B cell (primary cell): Measurements from ENCODE around the gene FRMD3. TPM values are rescaled to one million over a fixed set of nuclear protein-coding genes. Genes with fewer than 3 reads are reported as not detected.

ENCODE experiments used
- ATAC-seq: fragments of 200-7000 bp; cut with Tn5 transposase; one replicate; pipeline ENCODE4 v1.10.0; 2021; ENCODE audit warnings: low read depth, mild to moderate bottlenecking, moderate number of reproducible peaks, moderate library complexity
- CTCF ChIA-PET: fragments of 350-600 bp; sonication (Branson Sonifier 250); formaldehyde crosslinking; loops from one replicate; lab custom pipeline; 2021; ENCODE audit warnings: antibody characterized with exemption, inconsistent platforms; lab: Charles Lee
- POLR2A ChIA-PET: fragments of 350-600 bp; sonication (Branson Sonifier 250); formaldehyde crosslinking; loops from one replicate; lab custom pipeline; 2021; ENCODE audit warnings: antibody characterized with exemption; lab: Charles Lee
- DNase-seq: peaks from one replicate; pipeline ENCODE4 v3.0.0; 2013
- H2AFZ ChIP-seq: 2 replicates; pipeline ENCODE4 v1.6.1; 2012; ENCODE audit warnings: mild to moderate bottlenecking, low read depth, low read length; ENCODE audit not compliant: insufficient read depth, poor library complexity, severe bottlenecking
- H3K27ac ChIP-seq, 2 donors: 1 replicate in 1 of 2; 2 replicates in 1 of 2; pipeline ENCODE4 v1.5.1; 2012 to 2013; ENCODE audit warnings: low read length in 2 of 2, mild to moderate bottlenecking in 2 of 2, moderate library complexity in 1 of 2
- H3K27me3 ChIP-seq, 4 experiments: fragments of 200-600 bp in 1 of 4; sonication (generic) in 1 of 4; replicated peaks in 1 of 4; 1 replicate in 2 of 4; 2 replicates in 2 of 4; pipeline versions ENCODE4 v1.6.1 to v1.7.0; 2013 to 2016; ENCODE audit warnings: low read length in 3 of 4, mild to moderate bottlenecking in 2 of 4, mixed read lengths in 1 of 4, moderate library complexity in 1 of 4; ENCODE audit not compliant: insufficient read depth in 4 of 4, control insufficient read depth in 3 of 4; ENCODE audit errors: control extremely low read depth in 1 of 4
- H3K36me3 ChIP-seq, 2 experiments: replicated peaks in 1 of 2; 1 replicate in 1 of 2; 2 replicates in 1 of 2; pipeline versions ENCODE4 v1.6.1 to v1.7.1; 2013; ENCODE audit warnings: low read length in 1 of 2; ENCODE audit not compliant: insufficient read depth in 2 of 2, control insufficient read depth in 1 of 2; ENCODE audit errors: control extremely low read depth in 1 of 2, extremely low read depth in 1 of 2
- H3K4me1 ChIP-seq, 2 donors: fragments of 200-600 bp in 1 of 2; sonication (generic) in 1 of 2; 1 replicate in 1 of 2; 2 replicates in 1 of 2; pipeline versions ENCODE4 v1.5.1 to v1.6.1; 2013 to 2017; ENCODE audit warnings: low read length in 2 of 2; ENCODE audit not compliant: control insufficient read depth in 2 of 2, insufficient read depth in 2 of 2
- H3K4me2 ChIP-seq: replicated peaks from 2 replicates; pipeline ENCODE3; 2012; ENCODE audit warnings: mild to moderate bottlenecking, low read depth, low read length; ENCODE audit not compliant: poor library complexity, severe bottlenecking
- H3K4me3 ChIP-seq, 5 experiments: fragments of 200-600 bp in 1 of 5; sonication (generic) in 1 of 5; 1 replicate in 3 of 5; 2 replicates in 2 of 5; pipeline versions ENCODE4 v1.5.1 to v1.7.0; 2011 to 2016; ENCODE audit warnings: low read length in 4 of 5, mild to moderate bottlenecking in 4 of 5, low read depth in 2 of 5, control low read depth in 1 of 5, moderate library complexity in 1 of 5; ENCODE audit not compliant: insufficient read depth in 1 of 5; ENCODE audit errors: control extremely low read depth in 1 of 5, extremely low read depth in 1 of 5
- H3K79me2 ChIP-seq: fragments of 200-600 bp; sonication (generic); one replicate; pipeline ENCODE4 v1.6.0; 2016; ENCODE audit warnings: low read length; ENCODE audit not compliant: control insufficient read depth, insufficient read depth
- H3K9ac ChIP-seq: fragments of 200-600 bp; sonication (generic); 2 replicates; pipeline ENCODE4 v1.6.1; 2017; ENCODE audit warnings: mild to moderate bottlenecking, low read length, moderate library complexity
- H3K9me3 ChIP-seq, 3 donors: one replicate each; pipeline versions ENCODE4 v1.6.1 to v1.7.1; 2013; ENCODE audit warnings: low read length in 2 of 3; ENCODE audit not compliant: control insufficient read depth in 2 of 3, insufficient read depth in 1 of 3; ENCODE audit errors: control extremely low read depth in 1 of 3
- H4K20me1 ChIP-seq: 2 replicates; pipeline ENCODE4 v1.6.0; 2012; ENCODE audit warnings: mild to moderate bottlenecking, low read length; ENCODE audit not compliant: insufficient read depth, control insufficient read depth, poor library complexity, severe bottlenecking
- H3K27ac Mint-ChIP-seq: one replicate; pipeline ENCODE4 v1.8.0; 2021; ENCODE audit warnings: mixed read lengths
- H3K27me3 Mint-ChIP-seq: one replicate; pipeline ENCODE4 v1.8.0; 2021; ENCODE audit warnings: mixed read lengths
- H3K4me1 Mint-ChIP-seq: one replicate; pipeline ENCODE4 v1.8.0; 2021; ENCODE audit warnings: mixed read lengths
- H3K4me3 Mint-ChIP-seq: one replicate; pipeline ENCODE4 v1.8.0; 2021; ENCODE audit warnings: mixed read lengths
- H3K9me3 Mint-ChIP-seq: one replicate; pipeline ENCODE4 v1.8.0; 2022; ENCODE audit warnings: mixed read lengths; ENCODE audit not compliant: insufficient read depth
- EZH2 ChIP-seq: IDR thresholded peaks from 2 replicates; pipeline ENCODE4 v1.6.1; 2012; ENCODE audit warnings: borderline replicate concordance, low read depth, mild to moderate bottlenecking, moderate library complexity, low read length; ENCODE audit not compliant: insufficient read depth, poor library complexity, severe bottlenecking
- WGBS: methylation state at CpG from one replicate; pipeline ENCODE4 v1.1.5; 2013; ENCODE audit warnings: missing lambda C conversion rate; ENCODE audit not compliant: insufficient coverage; 5-methylcytosine and 5-hydroxymethylcytosine counted together
- intact Hi-C: fragments of 100-400 bp; cut with micrococcal nuclease; formaldehyde crosslinking; loops from one replicate; pipeline ENCODE4 v1.10.0; 2022
- polyA plus RNA-seq: library from polyadenylated mRNA; depleted of rRNA; stranded (reverse); fragments of >200 nt; gene quantifications from 2 replicates; pipeline ENCODE4 v1.2.3, GENCODE V29; 2012
- total RNA-seq, 2 donors: library from RNA; stranded (reverse); fragments of 120-200 nt in 1 of 2; gene quantifications; 1 replicate in 1 of 2; 2 replicates in 1 of 2; pipeline versions ENCODE4 v1.2.3 to v1.2.4, GENCODE V29; 2013 to 2022
- TF ChIP-seq, protein P1 (sequence below): fragments of 200-600 bp; IDR thresholded peaks from one replicate; pipeline ENCODE4 v1.8.0; 2022; ENCODE audit warnings: antibody characterized with exemption, mild to moderate bottlenecking

FRMD3 gene
- total and polyA plus RNA-seq, 2 donors (not counting 1 experiment from before 2014, with no cell fraction given) = 0.37 to 0.49 TPM

DNA sequence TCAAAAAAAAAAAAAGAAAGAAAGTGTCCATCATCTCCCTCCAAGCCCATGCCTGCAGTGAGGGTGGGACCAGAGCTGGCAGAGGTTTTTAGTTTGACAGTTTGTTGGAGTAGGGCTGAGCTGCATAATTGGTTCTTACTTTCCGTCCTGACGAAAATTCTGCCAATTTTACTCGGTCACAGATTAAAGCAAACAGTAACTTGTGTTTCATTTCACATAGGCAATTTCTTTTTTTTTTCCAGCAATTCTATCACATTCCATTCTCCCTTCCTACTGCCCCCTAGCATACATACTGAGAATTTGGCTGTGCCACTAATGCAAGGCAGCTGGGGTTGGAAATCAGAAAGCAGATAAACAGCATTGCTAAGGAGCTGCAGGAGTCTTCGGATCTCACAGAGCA lies 132.4 kb downstream of the FRMD3 start:
- Histone ChIP-seq H3K36me3 (no peaks in the 10 kb centered on the region), H3K27ac (no peak overlapping the region), H2AFZ (no peak overlapping the region), H3K9me3 (no peaks in the 10 kb centered on the region), H3K79me2 (no peaks in the 10 kb centered on the region), H3K27me3 (no peaks in the 10 kb centered on the region), H4K20me1 (no peaks in the 10 kb centered on the region), H3K4me1 (no peaks in the 10 kb centered on the region), H3K4me2 (no peak overlapping the region), H3K4me3 (no peak overlapping the region), H3K9ac (no peak overlapping the region)
- ATAC-seq (no peak), DNase-seq (no peak)
- Mint-ChIP-seq H3K4me3 (no peak overlapping the region), H3K27me3 (peaks cover 7% of the 10 kb centered on the region), H3K9me3 (peaks cover 2% of the 10 kb centered on the region), H3K27ac (no peak overlapping the region), H3K4me1 (no peaks in the 10 kb centered on the region)
- CTCF ChIA-PET = interaction anchor here (0.7 kb wide), 1 partner anchor 1082 kb away, joined by 3 read pairs; no protein-coding TSS in a partner anchor
- POLR2A ChIA-PET = no interaction called here
- WGBS = 100% methylated on average over 1 of the region's 4 CpGs
- intact Hi-C loops = no loop called here
- TF ChIP-seq, protein P1, sequence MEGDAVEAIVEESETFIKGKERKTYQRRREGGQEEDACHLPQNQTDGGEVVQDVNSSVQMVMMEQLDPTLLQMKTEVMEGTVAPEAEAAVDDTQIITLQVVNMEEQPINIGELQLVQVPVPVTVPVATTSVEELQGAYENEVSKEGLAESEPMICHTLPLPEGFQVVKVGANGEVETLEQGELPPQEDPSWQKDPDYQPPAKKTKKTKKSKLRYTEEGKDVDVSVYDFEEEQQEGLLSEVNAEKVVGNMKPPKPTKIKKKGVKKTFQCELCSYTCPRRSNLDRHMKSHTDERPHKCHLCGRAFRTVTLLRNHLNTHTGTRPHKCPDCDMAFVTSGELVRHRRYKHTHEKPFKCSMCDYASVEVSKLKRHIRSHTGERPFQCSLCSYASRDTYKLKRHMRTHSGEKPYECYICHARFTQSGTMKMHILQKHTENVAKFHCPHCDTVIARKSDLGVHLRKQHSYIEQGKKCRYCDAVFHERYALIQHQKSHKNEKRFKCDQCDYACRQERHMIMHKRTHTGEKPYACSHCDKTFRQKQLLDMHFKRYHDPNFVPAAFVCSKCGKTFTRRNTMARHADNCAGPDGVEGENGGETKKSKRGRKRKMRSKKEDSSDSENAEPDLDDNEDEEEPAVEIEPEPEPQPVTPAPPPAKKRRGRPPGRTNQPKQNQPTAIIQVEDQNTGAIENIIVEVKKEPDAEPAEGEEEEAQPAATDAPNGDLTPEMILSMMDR = no peak
- no peak for TF ChIP-seq EZH2

GRCh38 chr9:83403527-83404238 lies 134.5 kb downstream of the FRMD3 start:
- H3K27ac ChIP-seq = no peak overlapping the region
- H3K4me3 ChIP-seq = no peak overlapping the region
- H3K4me1 Mint-ChIP-seq = no peaks in the 10 kb centered on the region
- H4K20me1 ChIP-seq = no peaks in the 10 kb centered on the region
- no peak overlapping the region for H3K4me3 Mint-ChIP-seq
- 88% methylated on average over 2 of the region's 10 CpGs for WGBS
- no peaks in the 10 kb centered on the region for H3K36me3 ChIP-seq
- H3K9ac ChIP-seq = no peak overlapping the region
- H3K27ac Mint-ChIP-seq = no peak overlapping the region
- ChIA-PET CTCF (no interaction called here), POLR2A (no interaction called here)
- TF ChIP-seq, protein P1 = no peak
- TF ChIP-seq EZH2 = no peak
- H3K4me1 ChIP-seq = no peaks in the 10 kb centered on the region
- ATAC-seq (no peak), DNase-seq (no peak)
- no peaks in the 10 kb centered on the region for H3K79me2 ChIP-seq
- peaks cover 3% of the 10 kb centered on the region for H3K27me3 Mint-ChIP-seq
- H3K27me3 ChIP-seq = no peaks in the 10 kb centered on the region
- no peak overlapping the region for H3K4me2 ChIP-seq
- no peak overlapping the region for H2AFZ ChIP-seq
- H3K9me3 Mint-ChIP-seq = no peaks in the 10 kb centered on the region
- H3K9me3 ChIP-seq = no peaks in the 10 kb centered on the region
- intact Hi-C loops = no loop called here
